Measurements from ENCODE around the gene BHLHE41. TPM values are rescaled to one million over a fixed set of nuclear protein-coding genes. Genes with fewer than 3 reads are reported as not detected.

BHLHE41 gene
- total RNA-seq, 1 experiment from 2014 or later = 7.6 TPM

DNA sequence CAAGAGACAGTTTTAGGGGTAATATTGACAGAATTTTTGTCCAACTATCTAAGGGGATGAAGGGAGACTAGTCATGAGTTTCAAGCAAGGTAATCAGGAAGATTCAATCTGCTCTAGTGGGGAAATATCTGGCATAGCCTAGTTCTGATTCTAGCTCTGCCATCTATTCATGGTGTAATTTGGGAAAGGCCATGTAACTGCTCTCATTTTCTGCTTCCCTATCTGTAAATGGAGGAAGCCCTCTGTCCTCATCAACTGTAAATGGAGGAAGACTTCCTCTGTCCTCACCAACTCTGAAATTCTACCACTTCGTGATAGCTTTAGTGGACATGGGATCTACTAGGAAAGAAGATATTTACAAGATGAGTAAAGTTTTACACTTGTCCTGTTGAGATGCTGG, 37.9 kb downstream of the BHLHE41 start (continued):
- TF ChIP-seq ZNF396 (CRISPR knock-in tag; IDR thresholded peaks at IDR 0.05; ENCODE audit: borderline replicate concordance) = no peak
- TF ChIP-seq, protein P1, sequence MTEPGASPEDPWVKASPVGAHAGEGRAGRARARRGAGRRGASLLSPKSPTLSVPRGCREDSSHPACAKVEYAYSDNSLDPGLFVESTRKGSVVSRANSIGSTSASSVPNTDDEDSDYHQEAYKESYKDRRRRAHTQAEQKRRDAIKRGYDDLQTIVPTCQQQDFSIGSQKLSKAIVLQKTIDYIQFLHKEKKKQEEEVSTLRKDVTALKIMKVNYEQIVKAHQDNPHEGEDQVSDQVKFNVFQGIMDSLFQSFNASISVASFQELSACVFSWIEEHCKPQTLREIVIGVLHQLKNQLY (CRISPR knock-in tag; IDR thresholded peaks at IDR 0.05) = no peak
- no peak for TF ChIP-seq ZNF219 (CRISPR knock-in tag; IDR thresholded peaks at IDR 0.05; ENCODE audit: borderline replicate concordance)
- TF ChIP-seq, protein P2, sequence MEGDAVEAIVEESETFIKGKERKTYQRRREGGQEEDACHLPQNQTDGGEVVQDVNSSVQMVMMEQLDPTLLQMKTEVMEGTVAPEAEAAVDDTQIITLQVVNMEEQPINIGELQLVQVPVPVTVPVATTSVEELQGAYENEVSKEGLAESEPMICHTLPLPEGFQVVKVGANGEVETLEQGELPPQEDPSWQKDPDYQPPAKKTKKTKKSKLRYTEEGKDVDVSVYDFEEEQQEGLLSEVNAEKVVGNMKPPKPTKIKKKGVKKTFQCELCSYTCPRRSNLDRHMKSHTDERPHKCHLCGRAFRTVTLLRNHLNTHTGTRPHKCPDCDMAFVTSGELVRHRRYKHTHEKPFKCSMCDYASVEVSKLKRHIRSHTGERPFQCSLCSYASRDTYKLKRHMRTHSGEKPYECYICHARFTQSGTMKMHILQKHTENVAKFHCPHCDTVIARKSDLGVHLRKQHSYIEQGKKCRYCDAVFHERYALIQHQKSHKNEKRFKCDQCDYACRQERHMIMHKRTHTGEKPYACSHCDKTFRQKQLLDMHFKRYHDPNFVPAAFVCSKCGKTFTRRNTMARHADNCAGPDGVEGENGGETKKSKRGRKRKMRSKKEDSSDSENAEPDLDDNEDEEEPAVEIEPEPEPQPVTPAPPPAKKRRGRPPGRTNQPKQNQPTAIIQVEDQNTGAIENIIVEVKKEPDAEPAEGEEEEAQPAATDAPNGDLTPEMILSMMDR (IDR thresholded peaks at IDR 0.05) = no peak
- no peak for TF ChIP-seq NR2C2 (CRISPR knock-in tag; IDR thresholded peaks at IDR 0.05)
- TF ChIP-seq, protein P3, sequence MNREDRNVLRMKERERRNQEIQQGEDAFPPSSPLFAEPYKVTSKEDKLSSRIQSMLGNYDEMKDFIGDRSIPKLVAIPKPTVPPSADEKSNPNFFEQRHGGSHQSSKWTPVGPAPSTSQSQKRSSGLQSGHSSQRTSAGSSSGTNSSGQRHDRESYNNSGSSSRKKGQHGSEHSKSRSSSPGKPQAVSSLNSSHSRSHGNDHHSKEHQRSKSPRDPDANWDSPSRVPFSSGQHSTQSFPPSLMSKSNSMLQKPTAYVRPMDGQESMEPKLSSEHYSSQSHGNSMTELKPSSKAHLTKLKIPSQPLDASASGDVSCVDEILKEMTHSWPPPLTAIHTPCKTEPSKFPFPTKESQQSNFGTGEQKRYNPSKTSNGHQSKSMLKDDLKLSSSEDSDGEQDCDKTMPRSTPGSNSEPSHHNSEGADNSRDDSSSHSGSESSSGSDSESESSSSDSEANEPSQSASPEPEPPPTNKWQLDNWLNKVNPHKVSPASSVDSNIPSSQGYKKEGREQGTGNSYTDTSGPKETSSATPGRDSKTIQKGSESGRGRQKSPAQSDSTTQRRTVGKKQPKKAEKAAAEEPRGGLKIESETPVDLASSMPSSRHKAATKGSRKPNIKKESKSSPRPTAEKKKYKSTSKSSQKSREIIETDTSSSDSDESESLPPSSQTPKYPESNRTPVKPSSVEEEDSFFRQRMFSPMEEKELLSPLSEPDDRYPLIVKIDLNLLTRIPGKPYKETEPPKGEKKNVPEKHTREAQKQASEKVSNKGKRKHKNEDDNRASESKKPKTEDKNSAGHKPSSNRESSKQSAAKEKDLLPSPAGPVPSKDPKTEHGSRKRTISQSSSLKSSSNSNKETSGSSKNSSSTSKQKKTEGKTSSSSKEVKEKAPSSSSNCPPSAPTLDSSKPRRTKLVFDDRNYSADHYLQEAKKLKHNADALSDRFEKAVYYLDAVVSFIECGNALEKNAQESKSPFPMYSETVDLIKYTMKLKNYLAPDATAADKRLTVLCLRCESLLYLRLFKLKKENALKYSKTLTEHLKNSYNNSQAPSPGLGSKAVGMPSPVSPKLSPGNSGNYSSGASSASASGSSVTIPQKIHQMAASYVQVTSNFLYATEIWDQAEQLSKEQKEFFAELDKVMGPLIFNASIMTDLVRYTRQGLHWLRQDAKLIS (CRISPR knock-in tag; IDR thresholded peaks at IDR 0.05; ENCODE audit: borderline replicate concordance) = no peak
- no peak for TF ChIP-seq NFYB (CRISPR knock-in tag; conservative IDR thresholded peaks at IDR 0.05; ENCODE audit: low read depth)
- TF ChIP-seq GRHL2 (CRISPR knock-in tag; IDR thresholded peaks at IDR 0.05; ENCODE audit: insufficient replicate concordance, severe bottlenecking) = no peak

DNA sequence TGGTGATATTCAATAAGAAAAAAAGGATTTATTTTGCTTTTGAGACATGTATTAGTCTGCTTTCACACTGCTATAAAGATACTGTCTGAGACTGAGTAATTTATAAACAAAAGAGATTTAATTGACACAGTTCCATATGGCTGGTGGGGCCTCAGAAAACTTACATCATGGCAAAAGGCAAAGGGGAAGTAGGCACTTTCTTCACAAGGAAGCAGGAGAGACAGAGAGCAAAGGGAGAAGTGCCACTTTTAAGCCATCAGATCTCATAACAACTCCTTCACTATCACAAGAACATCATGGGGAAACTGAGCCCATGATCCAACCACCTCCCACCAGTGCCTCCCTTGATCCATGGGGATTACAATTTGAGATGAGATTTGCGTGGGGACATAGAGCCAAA, 43.9 kb downstream of the BHLHE41 start:
- Mint-ChIP-seq H3K4me3 (no peak overlapping the region), H3K4me1 (no peaks in the 10 kb centered on the region), H3K27ac (no peak overlapping the region), H3K36me3 (peaks cover 23% of the 10 kb centered on the region), H3K9me3 (peaks cover 32% of the 10 kb centered on the region), H3K27me3 (ENCODE audit: low read depth) (no peaks in the 10 kb centered on the region)
- ATAC-seq (no peak), DNase-seq (ENCODE audit: low spot score) (no peak)
- POLR2A ChIA-PET = interaction anchor here (0.6 kb wide), 1 partner anchor 117 kb away, joined by 3 read pairs; no protein-coding TSS in a partner anchor
- CTCF ChIA-PET = interaction anchor here (0.7 kb wide), 1 partner anchor 11 kb away, joined by 4 read pairs; no protein-coding TSS in a partner anchor
- TF ChIP-seq, protein P4, sequence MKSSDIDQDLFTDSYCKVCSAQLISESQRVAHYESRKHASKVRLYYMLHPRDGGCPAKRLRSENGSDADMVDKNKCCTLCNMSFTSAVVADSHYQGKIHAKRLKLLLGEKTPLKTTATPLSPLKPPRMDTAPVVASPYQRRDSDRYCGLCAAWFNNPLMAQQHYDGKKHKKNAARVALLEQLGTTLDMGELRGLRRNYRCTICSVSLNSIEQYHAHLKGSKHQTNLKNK (CRISPR knock-in tag; IDR thresholded peaks at IDR 0.05) = no peak
- TF ChIP-seq OVOL2 (CRISPR knock-in tag; IDR thresholded peaks at IDR 0.05; ENCODE audit: borderline replicate concordance) (no peak), ELF4 (CRISPR knock-in tag; IDR thresholded peaks at IDR 0.05; ENCODE audit: low read depth) (no peak), FOXP1 (CRISPR knock-in tag; IDR thresholded peaks at IDR 0.05; ENCODE audit: borderline replicate concordance) (no peak), TEAD1 (CRISPR knock-in tag; IDR thresholded peaks at IDR 0.05) (no peak), CBFB (CRISPR knock-in tag; IDR thresholded peaks at IDR 0.05; ENCODE audit: low read depth) (no peak), ZBTB21 (CRISPR knock-in tag; IDR thresholded peaks at IDR 0.05; ENCODE audit: borderline replicate concordance) (no peak), NFATC4 (CRISPR knock-in tag; IDR thresholded peaks at IDR 0.05) (no peak), RELA (CRISPR knock-in tag; IDR thresholded peaks at IDR 0.05; ENCODE audit: borderline replicate concordance) (no peak)
- TF ChIP-seq, protein P5, sequence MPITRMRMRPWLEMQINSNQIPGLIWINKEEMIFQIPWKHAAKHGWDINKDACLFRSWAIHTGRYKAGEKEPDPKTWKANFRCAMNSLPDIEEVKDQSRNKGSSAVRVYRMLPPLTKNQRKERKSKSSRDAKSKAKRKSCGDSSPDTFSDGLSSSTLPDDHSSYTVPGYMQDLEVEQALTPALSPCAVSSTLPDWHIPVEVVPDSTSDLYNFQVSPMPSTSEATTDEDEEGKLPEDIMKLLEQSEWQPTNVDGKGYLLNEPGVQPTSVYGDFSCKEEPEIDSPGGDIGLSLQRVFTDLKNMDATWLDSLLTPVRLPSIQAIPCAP (CRISPR knock-in tag; IDR thresholded peaks at IDR 0.05) = no peak
- TF ChIP-seq, protein P6, sequence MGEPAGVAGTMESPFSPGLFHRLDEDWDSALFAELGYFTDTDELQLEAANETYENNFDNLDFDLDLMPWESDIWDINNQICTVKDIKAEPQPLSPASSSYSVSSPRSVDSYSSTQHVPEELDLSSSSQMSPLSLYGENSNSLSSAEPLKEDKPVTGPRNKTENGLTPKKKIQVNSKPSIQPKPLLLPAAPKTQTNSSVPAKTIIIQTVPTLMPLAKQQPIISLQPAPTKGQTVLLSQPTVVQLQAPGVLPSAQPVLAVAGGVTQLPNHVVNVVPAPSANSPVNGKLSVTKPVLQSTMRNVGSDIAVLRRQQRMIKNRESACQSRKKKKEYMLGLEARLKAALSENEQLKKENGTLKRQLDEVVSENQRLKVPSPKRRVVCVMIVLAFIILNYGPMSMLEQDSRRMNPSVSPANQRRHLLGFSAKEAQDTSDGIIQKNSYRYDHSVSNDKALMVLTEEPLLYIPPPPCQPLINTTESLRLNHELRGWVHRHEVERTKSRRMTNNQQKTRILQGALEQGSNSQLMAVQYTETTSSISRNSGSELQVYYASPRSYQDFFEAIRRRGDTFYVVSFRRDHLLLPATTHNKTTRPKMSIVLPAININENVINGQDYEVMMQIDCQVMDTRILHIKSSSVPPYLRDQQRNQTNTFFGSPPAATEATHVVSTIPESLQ (CRISPR knock-in tag; IDR thresholded peaks at IDR 0.05) = no peak
- TF ChIP-seq, protein P7, sequence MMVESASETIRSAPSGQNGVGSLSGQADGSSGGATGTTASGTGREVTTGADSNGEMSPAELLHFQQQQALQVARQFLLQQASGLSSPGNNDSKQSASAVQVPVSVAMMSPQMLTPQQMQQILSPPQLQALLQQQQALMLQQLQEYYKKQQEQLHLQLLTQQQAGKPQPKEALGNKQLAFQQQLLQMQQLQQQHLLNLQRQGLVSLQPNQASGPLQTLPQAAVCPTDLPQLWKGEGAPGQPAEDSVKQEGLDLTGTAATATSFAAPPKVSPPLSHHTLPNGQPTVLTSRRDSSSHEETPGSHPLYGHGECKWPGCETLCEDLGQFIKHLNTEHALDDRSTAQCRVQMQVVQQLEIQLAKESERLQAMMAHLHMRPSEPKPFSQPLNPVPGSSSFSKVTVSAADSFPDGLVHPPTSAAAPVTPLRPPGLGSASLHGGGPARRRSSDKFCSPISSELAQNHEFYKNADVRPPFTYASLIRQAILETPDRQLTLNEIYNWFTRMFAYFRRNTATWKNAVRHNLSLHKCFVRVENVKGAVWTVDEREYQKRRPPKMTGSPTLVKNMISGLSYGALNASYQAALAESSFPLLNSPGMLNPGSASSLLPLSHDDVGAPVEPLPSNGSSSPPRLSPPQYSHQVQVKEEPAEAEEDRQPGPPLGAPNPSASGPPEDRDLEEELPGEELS (CRISPR knock-in tag; IDR thresholded peaks at IDR 0.05) = no peak
- TF ChIP-seq, protein P8, sequence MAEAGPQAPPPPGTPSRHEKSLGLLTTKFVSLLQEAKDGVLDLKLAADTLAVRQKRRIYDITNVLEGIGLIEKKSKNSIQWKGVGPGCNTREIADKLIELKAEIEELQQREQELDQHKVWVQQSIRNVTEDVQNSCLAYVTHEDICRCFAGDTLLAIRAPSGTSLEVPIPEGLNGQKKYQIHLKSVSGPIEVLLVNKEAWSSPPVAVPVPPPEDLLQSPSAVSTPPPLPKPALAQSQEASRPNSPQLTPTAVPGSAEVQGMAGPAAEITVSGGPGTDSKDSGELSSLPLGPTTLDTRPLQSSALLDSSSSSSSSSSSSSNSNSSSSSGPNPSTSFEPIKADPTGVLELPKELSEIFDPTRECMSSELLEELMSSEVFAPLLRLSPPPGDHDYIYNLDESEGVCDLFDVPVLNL (CRISPR knock-in tag; IDR thresholded peaks at IDR 0.05; ENCODE audit: borderline replicate concordance, low read depth) = no peak

Measured in WTC11 (cell line).